ENCODE measurements around the gene BTBD6. TPM values are rescaled to one million over a fixed set of nuclear protein-coding genes. Genes with fewer than 3 reads are reported as not detected.

The BTBD6 gene
- total RNA-seq, 4 donors from 2014 or later, result 48.4 to 85.9 (median 53.6) TPM

DNA sequence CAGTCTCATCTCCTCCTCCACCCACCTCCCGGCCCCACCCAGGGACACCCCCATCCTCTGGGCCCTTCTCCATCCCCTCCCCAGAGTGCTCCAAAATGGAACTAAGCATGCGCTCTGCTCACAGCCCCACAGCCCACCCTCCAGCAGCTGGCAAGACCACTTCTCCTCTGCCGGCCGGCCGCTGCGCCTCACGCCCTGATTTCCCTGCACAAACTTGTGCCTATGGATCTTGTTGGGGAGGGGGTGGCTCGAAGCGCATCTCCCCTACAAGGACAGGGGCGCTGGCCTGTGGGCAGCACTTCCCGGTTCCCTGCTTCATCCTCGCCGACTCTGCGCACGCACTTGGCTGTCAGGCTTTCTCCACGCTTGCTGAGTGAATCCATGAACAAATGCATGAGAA lies 47.7 kb upstream of the BTBD6 start:
- ATAC-seq, result no peak
- TF ChIP-seq, protein P1, sequence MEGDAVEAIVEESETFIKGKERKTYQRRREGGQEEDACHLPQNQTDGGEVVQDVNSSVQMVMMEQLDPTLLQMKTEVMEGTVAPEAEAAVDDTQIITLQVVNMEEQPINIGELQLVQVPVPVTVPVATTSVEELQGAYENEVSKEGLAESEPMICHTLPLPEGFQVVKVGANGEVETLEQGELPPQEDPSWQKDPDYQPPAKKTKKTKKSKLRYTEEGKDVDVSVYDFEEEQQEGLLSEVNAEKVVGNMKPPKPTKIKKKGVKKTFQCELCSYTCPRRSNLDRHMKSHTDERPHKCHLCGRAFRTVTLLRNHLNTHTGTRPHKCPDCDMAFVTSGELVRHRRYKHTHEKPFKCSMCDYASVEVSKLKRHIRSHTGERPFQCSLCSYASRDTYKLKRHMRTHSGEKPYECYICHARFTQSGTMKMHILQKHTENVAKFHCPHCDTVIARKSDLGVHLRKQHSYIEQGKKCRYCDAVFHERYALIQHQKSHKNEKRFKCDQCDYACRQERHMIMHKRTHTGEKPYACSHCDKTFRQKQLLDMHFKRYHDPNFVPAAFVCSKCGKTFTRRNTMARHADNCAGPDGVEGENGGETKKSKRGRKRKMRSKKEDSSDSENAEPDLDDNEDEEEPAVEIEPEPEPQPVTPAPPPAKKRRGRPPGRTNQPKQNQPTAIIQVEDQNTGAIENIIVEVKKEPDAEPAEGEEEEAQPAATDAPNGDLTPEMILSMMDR (IDR thresholded peaks at IDR 0.05 in 4 of 5, conservative IDR thresholded peaks at IDR 0.05 in 1 of 5), result no peak
- TF ChIP-seq POLR2A (IDR thresholded peaks at IDR 0.05), result no peak
- in situ Hi-C loops (cut with MboI; ENCODE audit: low sequenced_read_pairs in 4 of 4), result loop anchor here in 1 of 4 donors (25.0 kb wide), 1 partner anchor 137 kb away; no protein-coding TSS in a partner anchor
- Histone ChIP-seq H3K36me3 (no peaks in the 10 kb centered on the region), H3K4me1 (peaks cover 8 to 42% of the 10 kb centered on the region in 2 donors), H3K9me3 (no peaks in the 10 kb centered on the region), H3K27ac (no peak overlapping the region), H3K27me3 (peaks cover 22 to 33% (median 27%) of the 10 kb centered on the region in 3 donors), H3K4me3 (no peak overlapping the region)
- intact Hi-C loops (cut with DNase I; ENCODE audit: low total_unique reads), result loop anchor here (5.0 kb wide), 2 partner anchors 82 to 108 kb away; no protein-coding TSS in a partner anchor
- no peak for DNase-seq

- H3K4me1 ChIP-seq, result peaks cover 8 to 39% of the 10 kb centered on the region in 2 donors
- in situ Hi-C loops (cut with MboI; ENCODE audit: low sequenced_read_pairs in 4 of 4), result loop anchor here in 1 of 4 donors (25.0 kb wide), 1 partner anchor 136 kb away; no protein-coding TSS in a partner anchor
- intact Hi-C loops (cut with DNase I; ENCODE audit: low total_unique reads), result loop anchor here (5.0 kb wide), 2 partner anchors 81 to 109 kb away; no protein-coding TSS in a partner anchor
- no peak for DNase-seq
- TF ChIP-seq POLR2A (IDR thresholded peaks at IDR 0.05), result no peak
- TF ChIP-seq, protein P1 (IDR thresholded peaks at IDR 0.05 in 4 of 5, conservative IDR thresholded peaks at IDR 0.05 in 1 of 5), result peak in 1 of 5 experiments; percentile 7
- peaks cover 15 to 26% (median 20%) of the 10 kb centered on the region in 3 donors for H3K27me3 ChIP-seq
- ATAC-seq, result no peak
- H3K4me3 ChIP-seq, result no peak overlapping the region
- H3K27ac ChIP-seq, result peak overlapping the region; percentile 3 to 56 (median 50)
- H3K36me3 ChIP-seq, result no peaks in the 10 kb centered on the region
- H3K9me3 ChIP-seq, result no peaks in the 10 kb centered on the region
These were observed 47.0 kb upstream of the BTBD6 start for GRCh38 chr14:105201156-105201924.

DNA sequence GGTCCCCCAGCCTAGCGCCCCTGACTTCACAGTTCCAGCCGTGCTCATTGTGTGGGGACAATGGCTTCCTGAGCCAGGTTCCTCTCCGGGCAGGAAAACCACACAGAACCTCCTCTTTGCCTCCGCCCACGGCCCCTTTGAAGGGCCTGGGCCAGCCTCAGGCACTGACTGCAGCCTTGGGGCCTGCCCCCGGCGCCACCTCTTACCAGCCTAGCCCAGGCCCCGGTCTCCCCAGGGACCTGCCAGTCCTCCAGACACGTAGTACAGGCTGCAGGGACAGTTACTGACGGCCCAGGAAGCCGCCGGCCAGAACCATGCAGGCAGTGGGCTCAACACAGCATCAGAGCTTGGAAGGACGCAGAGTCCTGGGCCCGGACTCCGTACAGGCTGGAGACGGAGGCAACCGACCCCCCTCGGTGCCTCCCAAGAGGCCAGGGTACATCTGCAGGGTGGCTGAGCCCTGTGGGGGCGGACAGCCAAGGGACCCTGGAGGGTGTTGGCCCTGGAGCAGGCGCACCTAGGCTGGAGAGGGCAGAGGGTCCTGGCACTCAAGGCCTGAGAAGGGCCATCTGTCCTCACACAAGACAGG lies 46.3 kb upstream of the BTBD6 start:
- Histone ChIP-seq H3K27me3 (peaks cover 9 to 19% (median 17%) of the 10 kb centered on the region in 3 donors), H3K4me1 (peaks cover 8 to 34% of the 10 kb centered on the region in 2 donors), H3K4me3 (no peak overlapping the region), H3K9me3 (no peaks in the 10 kb centered on the region), H3K36me3 (no peaks in the 10 kb centered on the region), H3K27ac (peak overlapping the region; percentile 3 to 56 (median 50))
- TF ChIP-seq, protein P1 (IDR thresholded peaks at IDR 0.05 in 4 of 5, conservative IDR thresholded peaks at IDR 0.05 in 1 of 5), result no peak
- no peak for TF ChIP-seq POLR2A (IDR thresholded peaks at IDR 0.05)
- ATAC-seq, result no peak
- in situ Hi-C loops (cut with MboI; ENCODE audit: low sequenced_read_pairs in 4 of 4) (loop anchor here in 1 of 4 donors (25.0 kb wide), 1 partner anchor 135 kb away; no protein-coding TSS in a partner anchor), intact Hi-C loops (cut with DNase I; ENCODE audit: low total_unique reads) (loop anchor here (5.0 kb wide), 2 partner anchors 80 to 110 kb away; no protein-coding TSS in a partner anchor)
- DNase-seq, result no peak

DNA sequence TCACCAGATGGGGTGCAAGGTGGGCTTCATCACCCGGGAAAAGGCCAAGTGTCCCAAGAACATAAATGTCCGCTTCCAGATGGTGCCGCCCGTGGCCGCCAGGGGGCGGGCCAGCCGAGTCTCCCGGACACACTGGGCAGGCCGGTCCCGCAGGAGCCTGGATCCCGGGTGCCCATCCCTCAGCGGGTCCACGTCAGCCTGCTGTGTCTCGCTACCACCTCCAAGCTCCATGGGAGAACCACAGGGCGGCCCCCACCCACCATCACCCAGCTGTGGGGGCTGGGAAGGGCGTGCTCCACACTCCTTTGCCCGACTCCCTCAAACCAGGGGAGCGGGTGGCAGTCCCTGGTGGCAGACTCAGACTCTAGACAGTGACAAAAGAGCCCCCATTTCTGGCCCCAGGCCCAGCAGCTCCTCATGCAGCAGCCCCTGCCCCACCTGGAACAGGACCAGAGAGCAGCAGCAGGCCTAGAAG lies 45.2 kb upstream of the BTBD6 start:
- Histone ChIP-seq H3K27ac (no peak overlapping the region), H3K27me3 (peaks cover 0 to 12% (median 8%) of the 10 kb centered on the region in 3 donors), H3K4me3 (no peak overlapping the region), H3K9me3 (no peaks in the 10 kb centered on the region), H3K4me1 (peaks cover 5 to 30% of the 10 kb centered on the region in 2 donors), H3K36me3 (no peaks in the 10 kb centered on the region)
- TF ChIP-seq, protein P1 (IDR thresholded peaks at IDR 0.05 in 4 of 5, conservative IDR thresholded peaks at IDR 0.05 in 1 of 5), result peak; percentile 83 to 97 (median 95)
- no peak for TF ChIP-seq POLR2A (IDR thresholded peaks at IDR 0.05)
- in situ Hi-C loops (cut with MboI; ENCODE audit: low sequenced_read_pairs in 4 of 4) (loop anchor here in 1 of 4 donors (25.0 kb wide), 1 partner anchor 134 kb away; no protein-coding TSS in a partner anchor), intact Hi-C loops (cut with DNase I; ENCODE audit: low total_unique reads) (loop anchor here (1.0 to 5.0 kb wide), 3 partner anchors 79 to 149 kb away; no protein-coding TSS in a partner anchor)
- ATAC-seq (peak; percentile 39 to 62), DNase-seq (peak in 1 of 2 donors; percentile 65)
